ENCODE data around the gene TEX30. TPM values are rescaled to one million over a fixed set of nuclear protein-coding genes. Genes with fewer than 3 reads are reported as not detected.
A peak's percentile ranks its signal among the peaks of the same experiment; 100 is the strongest.

The TEX30 gene
- total RNA-seq, 2 experiments from 2014 or later: 4.6 to 6.3 TPM

GRCh38 chr13:102742506-102742905 lies 31.1 kb downstream of the TEX30 start:
- TF ChIP-seq, protein P1, sequence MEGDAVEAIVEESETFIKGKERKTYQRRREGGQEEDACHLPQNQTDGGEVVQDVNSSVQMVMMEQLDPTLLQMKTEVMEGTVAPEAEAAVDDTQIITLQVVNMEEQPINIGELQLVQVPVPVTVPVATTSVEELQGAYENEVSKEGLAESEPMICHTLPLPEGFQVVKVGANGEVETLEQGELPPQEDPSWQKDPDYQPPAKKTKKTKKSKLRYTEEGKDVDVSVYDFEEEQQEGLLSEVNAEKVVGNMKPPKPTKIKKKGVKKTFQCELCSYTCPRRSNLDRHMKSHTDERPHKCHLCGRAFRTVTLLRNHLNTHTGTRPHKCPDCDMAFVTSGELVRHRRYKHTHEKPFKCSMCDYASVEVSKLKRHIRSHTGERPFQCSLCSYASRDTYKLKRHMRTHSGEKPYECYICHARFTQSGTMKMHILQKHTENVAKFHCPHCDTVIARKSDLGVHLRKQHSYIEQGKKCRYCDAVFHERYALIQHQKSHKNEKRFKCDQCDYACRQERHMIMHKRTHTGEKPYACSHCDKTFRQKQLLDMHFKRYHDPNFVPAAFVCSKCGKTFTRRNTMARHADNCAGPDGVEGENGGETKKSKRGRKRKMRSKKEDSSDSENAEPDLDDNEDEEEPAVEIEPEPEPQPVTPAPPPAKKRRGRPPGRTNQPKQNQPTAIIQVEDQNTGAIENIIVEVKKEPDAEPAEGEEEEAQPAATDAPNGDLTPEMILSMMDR (IDR thresholded peaks at IDR 0.05): no peak
- Histone ChIP-seq H3K9me3 (ENCODE audit: control insufficient read depth in 1 of 2, insufficient read depth in 1 of 2, low read length in 2 of 2) (peaks cover 0 to 3% of the 10 kb centered on the region in 2 experiments), H3K4me1 (ENCODE audit: insufficient read depth, low read length) (no peaks in the 10 kb centered on the region), H3K27ac (ENCODE audit: low read depth in 1 of 2, low read length in 2 of 2) (no peak overlapping the region), H3K4me3 (ENCODE audit: low read length) (no peak overlapping the region), H3K36me3 (ENCODE audit: insufficient read depth, low read length) (no peaks in the 10 kb centered on the region), H3K27me3 (ENCODE audit: control insufficient read depth in 1 of 2, insufficient read depth in 2 of 2, low read length in 2 of 2) (peaks cover 7 to 11% of the 10 kb centered on the region in 2 experiments)
- ATAC-seq (ENCODE audit: poor library complexity) (no peak), DNase-seq (no peak)
- no peaks in the 10 kb centered on the region for H3K4me1 Mint-ChIP-seq (ENCODE audit: low read depth)
- no peak overlapping the region for H3K4me3 Mint-ChIP-seq
- intact Hi-C loops (cut with DNase I, micrococcal nuclease): no loop called here
- POLR2A ChIA-PET: interaction anchor here (0.7 to 0.8 kb wide), 2 partner anchors 9 to 184 kb away, joined by 3 read pairs; no protein-coding TSS in a partner anchor
- no peak overlapping the region for H3K27ac Mint-ChIP-seq
- no peaks in the 10 kb centered on the region for H3K36me3 Mint-ChIP-seq (ENCODE audit: low read depth)
- H3K27me3 Mint-ChIP-seq: peaks cover 30% of the 10 kb centered on the region
- CTCF ChIA-PET: no interaction called here
- H3K9me3 Mint-ChIP-seq: peaks cover 5% of the 10 kb centered on the region

DNA sequence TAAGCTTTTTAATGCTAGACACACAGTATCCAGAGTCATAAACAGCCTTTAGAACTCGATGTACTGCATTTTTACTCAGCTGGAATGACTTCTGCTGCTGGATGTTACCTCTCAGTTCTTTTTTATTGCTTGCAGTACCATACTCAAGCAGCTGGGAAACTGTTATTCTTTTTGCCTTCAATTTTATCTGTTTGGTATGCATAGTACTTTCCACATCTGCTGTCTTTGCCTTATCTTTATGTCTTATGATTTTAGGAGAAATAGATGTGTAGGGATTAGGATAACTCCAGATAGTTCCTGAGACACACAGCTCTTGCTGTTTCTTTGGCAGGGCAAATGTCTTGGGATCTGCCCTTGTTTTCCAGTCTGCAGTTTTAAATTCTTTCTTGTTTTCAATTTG lies 31.5 kb downstream of the TEX30 start:
- peaks cover 5% of the 10 kb centered on the region for H3K9me3 Mint-ChIP-seq
- Histone ChIP-seq H3K27me3 (ENCODE audit: control insufficient read depth in 1 of 2, insufficient read depth in 2 of 2, low read length in 2 of 2) (peaks cover 7 to 11% of the 10 kb centered on the region in 2 experiments), H3K4me3 (ENCODE audit: low read length) (no peak overlapping the region), H3K4me1 (ENCODE audit: insufficient read depth, low read length) (no peaks in the 10 kb centered on the region), H3K36me3 (ENCODE audit: insufficient read depth, low read length) (no peaks in the 10 kb centered on the region), H3K27ac (ENCODE audit: low read depth in 1 of 2, low read length in 2 of 2) (no peak overlapping the region), H3K9me3 (ENCODE audit: control insufficient read depth in 1 of 2, insufficient read depth in 1 of 2, low read length in 2 of 2) (peaks cover 0 to 3% of the 10 kb centered on the region in 2 experiments)
- DNase-seq (no peak), ATAC-seq (ENCODE audit: poor library complexity) (no peak)
- no peak overlapping the region for H3K4me3 Mint-ChIP-seq
- POLR2A ChIA-PET: interaction anchor here (0.7 to 0.8 kb wide), 2 partner anchors 9 to 184 kb away, joined by 3 read pairs; no protein-coding TSS in a partner anchor
- no peaks in the 10 kb centered on the region for H3K36me3 Mint-ChIP-seq (ENCODE audit: low read depth)
- TF ChIP-seq, protein P1 (IDR thresholded peaks at IDR 0.05): no peak
- CTCF ChIA-PET: no interaction called here
- no peaks in the 10 kb centered on the region for H3K4me1 Mint-ChIP-seq (ENCODE audit: low read depth)
- peaks cover 28% of the 10 kb centered on the region for H3K27me3 Mint-ChIP-seq
- H3K27ac Mint-ChIP-seq: no peak overlapping the region
- intact Hi-C loops (cut with DNase I, micrococcal nuclease): no loop called here

GRCh38 chr13:102729560-102730270 lies 43.9 kb downstream of the TEX30 start:
- intact Hi-C loops (cut with DNase I, micrococcal nuclease): loop anchor here in 1 of 2 experiments (5.0 kb wide), 1 partner anchor 118 kb away; the partner anchor contains the start of gene ERCC5
- H3K27me3 Mint-ChIP-seq: peaks cover 14% of the 10 kb centered on the region
- Histone ChIP-seq H3K9me3 (ENCODE audit: control insufficient read depth in 1 of 2, insufficient read depth in 1 of 2, low read length in 2 of 2) (no peaks in the 10 kb centered on the region), H3K27me3 (ENCODE audit: control insufficient read depth in 1 of 2, insufficient read depth in 2 of 2, low read length in 2 of 2) (peaks cover 0 to 3% of the 10 kb centered on the region in 2 experiments), H3K27ac (ENCODE audit: low read depth in 1 of 2, low read length in 2 of 2) (no peak overlapping the region), H3K4me3 (ENCODE audit: low read length) (no peak overlapping the region), H3K36me3 (ENCODE audit: insufficient read depth, low read length) (no peaks in the 10 kb centered on the region), H3K4me1 (ENCODE audit: insufficient read depth, low read length) (no peaks in the 10 kb centered on the region)
- peak; percentile 24 for ATAC-seq (ENCODE audit: poor library complexity)
- ChIA-PET CTCF (interaction anchor here (0.9 kb wide), 1 partner anchor 164 kb away, joined by 3 read pairs; no protein-coding TSS in a partner anchor), POLR2A (no interaction called here)
- H3K4me3 Mint-ChIP-seq: no peak overlapping the region
- no peaks in the 10 kb centered on the region for H3K9me3 Mint-ChIP-seq
- H3K4me1 Mint-ChIP-seq (ENCODE audit: low read depth): no peaks in the 10 kb centered on the region
- H3K27ac Mint-ChIP-seq: no peak overlapping the region
- peak in 2 of 14 experiments; percentile 3 to 8 for DNase-seq
- H3K36me3 Mint-ChIP-seq (ENCODE audit: low read depth): no peaks in the 10 kb centered on the region
- TF ChIP-seq, protein P1 (IDR thresholded peaks at IDR 0.05): no peak

All from CD4-positive, alpha-beta T cell (primary cell).